Measurements from ENCODE around the gene ZGRF1. TPM values are rescaled to one million over a fixed set of nuclear protein-coding genes. Genes with fewer than 3 reads are reported as not detected.
"Not testable (repeated sequence)": the region's sequence is repeated elsewhere in the genome, so short reads cannot be mapped to it uniquely, and the experiment has no call there.

The ZGRF1 gene
- total and polyA plus RNA-seq, 10 of the 15 experiments (the other 5 are each of a cell fraction or from before 2014, with no cell fraction given), result 8.5 to 32.1 (median 20.1) TPM

DNA sequence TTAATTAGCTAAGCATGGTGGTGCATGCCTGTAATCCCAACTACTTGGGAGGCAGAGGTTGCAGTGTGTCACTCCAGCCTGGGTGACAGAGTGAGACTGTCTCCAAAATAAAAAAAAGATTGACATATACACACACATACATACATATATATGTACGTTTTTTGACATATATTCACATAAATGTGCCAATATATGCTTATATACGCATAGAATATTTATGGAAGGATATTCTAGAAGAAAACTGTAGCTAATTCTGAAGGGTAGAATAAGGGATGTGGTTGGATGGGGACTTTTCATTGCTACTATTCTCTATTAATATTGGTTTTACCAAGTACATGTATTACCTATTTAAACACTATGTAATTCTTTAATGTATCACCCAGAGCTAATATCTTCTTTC is 19.7 kb downstream of the ZGRF1 start:
- H3K27me3 ChIP-seq (replicated peaks in 1 of 2; ENCODE audit: control insufficient read depth in 2 of 2, insufficient read depth in 2 of 2, low read length in 1 of 2), result no peaks in the 10 kb centered on the region
- H3K4me1 ChIP-seq (ENCODE audit: control insufficient read depth, insufficient read depth, low read length), result no peaks in the 10 kb centered on the region
- no TSS peak for BruUV-seq (replicated peaks)
- no peaks in the 10 kb centered on the region for H3K9me3 ChIP-seq (replicated peaks; ENCODE audit: control insufficient read depth, insufficient read depth, low read length)
- no peak overlapping the region for H3K4me3 ChIP-seq
- no peak for TF ChIP-seq CHD4 (IDR thresholded peaks at IDR 0.05)
- SMC1A ChIA-PET (ENCODE audit: uncharacterized antibody, unreplicated experiment), result no interaction called here
- H3K36me3 ChIP-seq (ENCODE audit: control insufficient read depth in 2 of 2, insufficient read depth in 2 of 2, low read length in 1 of 2), result no peaks in the 10 kb centered on the region; a peak in 2 of 4 replicates
- CTCF ChIA-PET, result interaction anchor here (0.9 to 1.2 kb wide), 3 partner anchors 10 to 146 kb away, joined by 3 to 5 read pairs (median 3); no protein-coding TSS in a partner anchor
- no peak overlapping the region for H3K9ac ChIP-seq (ENCODE audit: control insufficient read depth, insufficient read depth, low read length)
- in situ Hi-C loops (cut with MboI) (no loop called here), intact Hi-C loops (cut with micrococcal nuclease; ENCODE audit: unreplicated experiment) (no loop called here)
- no peaks in the 10 kb centered on the region for H3K79me2 ChIP-seq (ENCODE audit: control insufficient read depth, insufficient read depth, low read length)
- no peak overlapping the region for H3K27ac ChIP-seq (ENCODE audit: control insufficient read depth, insufficient read depth)
- ATAC-seq (no peak), DNase-seq (ENCODE audit: low read depth, low spot score) (no peak), FAIRE-seq (no peak)
- no peaks in the 10 kb centered on the region for H4K20me1 ChIP-seq (ENCODE audit: control insufficient read depth, insufficient read depth)
- no peak overlapping the region for H3K4me2 ChIP-seq (ENCODE audit: control insufficient read depth, insufficient read depth)
- no peak overlapping the region for H2AFZ ChIP-seq (ENCODE audit: control insufficient read depth, low read depth, low read length)
- RAD21 ChIA-PET (ENCODE audit: unreplicated experiment), result no interaction called here
- 100% methylated on average over 2 of the region's 2 CpGs for WGBS (ENCODE audit: insufficient coverage, insufficient replicate concordance, low lambda C conversion rate, missing lambda C conversion rate)
- POLR2A ChIA-PET, result no interaction called here

DNA sequence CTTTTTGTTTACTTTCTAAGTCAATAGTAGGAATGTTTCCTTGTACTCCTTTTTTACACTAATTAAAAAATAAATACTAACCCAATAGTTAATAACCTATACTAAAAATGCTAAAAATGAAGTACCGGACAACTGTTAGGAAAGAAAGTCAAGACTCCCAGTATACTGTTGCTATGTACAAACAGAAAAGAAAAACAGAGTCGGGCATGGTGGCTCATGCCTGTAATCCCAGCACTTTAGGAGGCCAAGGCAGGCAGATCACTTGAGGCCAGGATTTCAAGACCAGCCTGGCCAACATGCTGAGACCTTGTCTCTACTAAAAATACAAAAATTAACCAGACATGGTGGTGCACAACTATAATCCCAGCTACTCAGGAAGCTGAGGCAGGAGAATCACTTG is 23.9 kb downstream of the ZGRF1 start:
- H3K27me3 ChIP-seq (replicated peaks in 1 of 2; ENCODE audit: control insufficient read depth in 2 of 2, insufficient read depth in 2 of 2, low read length in 1 of 2); H3K9me3 ChIP-seq (replicated peaks; ENCODE audit: control insufficient read depth, insufficient read depth, low read length); H3K4me1 ChIP-seq (ENCODE audit: control insufficient read depth, insufficient read depth, low read length); H3K4me2 ChIP-seq (ENCODE audit: control insufficient read depth, insufficient read depth); H3K27ac ChIP-seq (ENCODE audit: control insufficient read depth, insufficient read depth); intact Hi-C loops (cut with micrococcal nuclease; ENCODE audit: unreplicated experiment); H2AFZ ChIP-seq (ENCODE audit: control insufficient read depth, low read depth, low read length); H3K9ac ChIP-seq (ENCODE audit: control insufficient read depth, insufficient read depth, low read length); H3K36me3 ChIP-seq (ENCODE audit: control insufficient read depth in 2 of 2, insufficient read depth in 2 of 2, low read length in 1 of 2); DNase-seq (ENCODE audit: low read depth, low spot score); RAD21 ChIA-PET (ENCODE audit: unreplicated experiment); in situ Hi-C loops (cut with MboI); H3K79me2 ChIP-seq (ENCODE audit: control insufficient read depth, insufficient read depth, low read length); POLR2A ChIA-PET; FAIRE-seq; SMC1A ChIA-PET (ENCODE audit: uncharacterized antibody, unreplicated experiment); ATAC-seq; H3K4me3 ChIP-seq; H4K20me1 ChIP-seq (ENCODE audit: control insufficient read depth, insufficient read depth); BruUV-seq (replicated peaks): not testable (repeated sequence)
- CTCF ChIA-PET, result interaction anchor here (1.3 to 1.7 kb wide), 3 partner anchors 9 to 285 kb away, joined by 3 to 7 read pairs (median 4); no protein-coding TSS in a partner anchor
- WGBS (ENCODE audit: insufficient coverage, insufficient replicate concordance, low lambda C conversion rate, missing lambda C conversion rate), result 98% methylated on average over 2 of the region's 2 CpGs

All from GM12878 (cell line).